Transverse colon (tissue), 4 donors: ENCODE measurements around the gene SIX3.

Experiments used
- POLR2A ChIP-seq: fragments of 450-650 bp; IDR thresholded peaks from one replicate; pipeline ENCODE4 v1.6.1; 2016; ENCODE audit warnings: antibody characterized with exemption, mild to moderate bottlenecking, moderate library complexity
- POLR2AphosphoS5 ChIP-seq, 3 donors: sonication (generic); formaldehyde crosslinking; IDR thresholded peaks; one replicate each; pipeline ENCODE4 v1.6.1; 2016; ENCODE audit warnings: antibody characterized with exemption in 3 of 3
- TF ChIP-seq, protein P1 (sequence below), 5 experiments: fragments of 200-600 bp in 3 of 5; fragments of 450-650 bp in 2 of 5; sonication (generic) in 3 of 5; IDR thresholded peaks; 1 replicate in 2 of 5; 2 replicates in 3 of 5; pipeline ENCODE4 v1.5.1; 2016 to 2017; ENCODE audit warnings: antibody characterized with exemption in 5 of 5, inconsistent platforms in 3 of 5, mild to moderate bottlenecking in 2 of 5, moderate library complexity in 1 of 5

GRCh38 chr2:44983836-44984604 is 42.5 kb downstream of the SIX3 start:
- TF ChIP-seq, protein P1, sequence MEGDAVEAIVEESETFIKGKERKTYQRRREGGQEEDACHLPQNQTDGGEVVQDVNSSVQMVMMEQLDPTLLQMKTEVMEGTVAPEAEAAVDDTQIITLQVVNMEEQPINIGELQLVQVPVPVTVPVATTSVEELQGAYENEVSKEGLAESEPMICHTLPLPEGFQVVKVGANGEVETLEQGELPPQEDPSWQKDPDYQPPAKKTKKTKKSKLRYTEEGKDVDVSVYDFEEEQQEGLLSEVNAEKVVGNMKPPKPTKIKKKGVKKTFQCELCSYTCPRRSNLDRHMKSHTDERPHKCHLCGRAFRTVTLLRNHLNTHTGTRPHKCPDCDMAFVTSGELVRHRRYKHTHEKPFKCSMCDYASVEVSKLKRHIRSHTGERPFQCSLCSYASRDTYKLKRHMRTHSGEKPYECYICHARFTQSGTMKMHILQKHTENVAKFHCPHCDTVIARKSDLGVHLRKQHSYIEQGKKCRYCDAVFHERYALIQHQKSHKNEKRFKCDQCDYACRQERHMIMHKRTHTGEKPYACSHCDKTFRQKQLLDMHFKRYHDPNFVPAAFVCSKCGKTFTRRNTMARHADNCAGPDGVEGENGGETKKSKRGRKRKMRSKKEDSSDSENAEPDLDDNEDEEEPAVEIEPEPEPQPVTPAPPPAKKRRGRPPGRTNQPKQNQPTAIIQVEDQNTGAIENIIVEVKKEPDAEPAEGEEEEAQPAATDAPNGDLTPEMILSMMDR (IDR thresholded peaks at IDR 0.05) = no peak
- TF ChIP-seq POLR2A (no peak), POLR2AphosphoS5 (IDR thresholded peaks at IDR 0.05) (no peak)
